Stimulated activated CD4-positive, alpha-beta T cell treated with anti-CD3 and anti-CD28 coated beads, TNF-alpha, amount 100 ng/mL, for 48 hours (primary cell): Measurements from ENCODE around the gene B3GALT5.

Experiments used
- DNase-seq, 3 donors: peaks; one replicate each; pipeline ENCODE4 v3.0.0-alpha.2; 2020; ENCODE audit warnings: low read depth in 3 of 3

The B3GALT5 gene

DNA sequence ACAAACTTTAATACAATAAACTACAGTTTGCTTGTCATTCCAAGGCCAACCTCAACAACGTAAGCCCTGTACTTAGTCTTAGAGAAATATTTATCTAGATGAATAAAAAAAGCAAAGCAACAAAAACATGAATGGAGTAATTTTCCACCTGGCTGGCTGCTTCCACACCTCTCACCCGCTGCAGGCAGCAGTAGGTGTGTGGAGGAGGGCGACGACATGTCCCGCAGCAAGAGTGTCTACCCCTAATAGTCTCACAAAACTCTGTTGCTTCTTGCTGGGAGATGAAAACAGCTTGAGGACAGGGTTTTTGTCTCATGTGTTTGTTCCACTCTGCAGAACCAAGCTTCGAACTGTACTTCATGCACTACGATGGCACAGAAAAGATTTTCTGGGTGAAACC, 83.5 kb downstream of the B3GALT5 start:
- no peak for DNase-seq

GRCh38 chr21:39696618-39697017, 83.9 kb downstream of the B3GALT5 start:
- no peak for DNase-seq

- DNase-seq = no peak
Measured at GRCh38 chr21:39700318-39700717, 87.6 kb downstream of the B3GALT5 start.

GRCh38 chr21:39703578-39703977, 90.8 kb downstream of the B3GALT5 start:
- no peak for DNase-seq

DNA sequence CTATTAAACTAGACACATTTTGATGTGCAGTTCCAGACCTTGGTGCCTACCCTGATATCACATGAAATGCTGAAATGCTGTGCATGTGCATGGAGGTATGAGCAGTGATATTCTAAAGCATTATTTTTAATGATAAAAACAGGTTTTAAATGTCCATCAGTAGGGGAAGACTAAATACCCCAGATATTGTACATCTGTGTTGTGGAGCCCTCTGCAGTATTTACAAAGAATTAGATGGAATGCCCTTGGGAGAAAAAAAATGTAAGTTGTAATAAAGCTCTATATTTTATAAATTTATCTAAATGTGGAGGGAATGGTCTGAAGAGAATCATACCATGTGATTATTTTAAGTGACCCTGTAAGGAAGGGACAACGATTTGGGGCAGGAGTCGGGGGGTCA, 93.1 kb downstream of the B3GALT5 start:
- no peak for DNase-seq

GRCh38 chr21:39707316-39707715, 94.6 kb downstream of the B3GALT5 start:
- DNase-seq = no peak

DNA sequence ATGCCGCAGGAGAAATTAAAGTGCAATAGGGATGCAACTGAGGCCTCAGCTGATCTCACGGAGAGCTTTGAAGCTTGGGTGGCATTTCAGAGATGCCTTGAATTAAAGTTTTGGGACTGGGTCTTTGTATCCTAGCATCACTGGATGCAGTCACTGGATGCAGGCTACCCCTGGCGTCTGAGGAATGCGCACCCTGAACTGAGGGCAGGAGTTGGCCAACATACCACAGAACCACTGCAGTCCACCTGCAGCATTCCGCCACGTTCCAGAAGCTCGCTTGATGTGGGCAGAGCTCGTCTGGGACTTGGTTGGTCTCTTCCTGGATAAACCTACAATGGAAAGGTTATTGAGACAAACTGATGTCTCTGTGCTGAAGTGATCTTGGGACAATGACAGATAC, 98.1 kb downstream of the B3GALT5 start:
- DNase-seq = no peak

DNA sequence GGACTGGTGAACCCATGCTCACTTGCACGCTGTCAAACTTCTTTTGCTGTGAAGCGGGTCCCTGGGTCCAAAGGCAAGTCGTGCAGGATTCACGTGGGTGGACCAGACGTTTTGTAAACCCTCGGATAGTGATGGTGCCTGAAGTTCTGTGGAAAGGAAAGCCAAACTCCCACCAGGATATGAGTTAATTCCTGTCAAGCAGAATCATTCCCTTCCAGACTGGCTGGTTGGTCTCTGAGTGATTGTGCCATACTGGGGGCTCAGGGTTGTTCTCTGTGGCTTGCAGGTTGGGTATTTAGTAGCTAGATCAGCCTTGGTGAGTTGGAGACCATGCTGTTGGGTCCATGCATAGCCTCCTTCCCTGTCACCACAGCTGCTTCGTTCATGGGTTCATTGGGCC, 99.5 kb downstream of the B3GALT5 start:
- no peak for DNase-seq

DNA sequence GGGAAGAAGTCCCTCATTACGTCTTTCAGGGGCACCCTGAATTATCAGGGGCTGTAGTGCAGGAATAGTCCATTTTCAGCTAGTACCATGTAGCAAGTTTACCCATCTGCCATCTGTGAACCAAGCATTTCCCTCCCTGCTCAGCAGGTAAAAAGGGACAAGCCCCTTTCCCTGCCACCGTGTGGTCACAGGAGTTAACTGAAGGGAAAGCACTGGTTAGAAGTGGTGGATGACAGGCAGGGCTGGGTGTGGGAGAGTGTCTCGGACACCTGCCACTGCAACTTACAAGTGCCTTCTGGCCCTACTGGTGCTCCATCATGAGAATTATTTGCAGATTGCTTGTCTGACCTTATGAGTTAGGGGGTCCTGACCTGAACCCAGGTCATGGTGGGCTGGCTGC, 100.2 kb downstream of the B3GALT5 start:
- DNase-seq = no peak

DNA sequence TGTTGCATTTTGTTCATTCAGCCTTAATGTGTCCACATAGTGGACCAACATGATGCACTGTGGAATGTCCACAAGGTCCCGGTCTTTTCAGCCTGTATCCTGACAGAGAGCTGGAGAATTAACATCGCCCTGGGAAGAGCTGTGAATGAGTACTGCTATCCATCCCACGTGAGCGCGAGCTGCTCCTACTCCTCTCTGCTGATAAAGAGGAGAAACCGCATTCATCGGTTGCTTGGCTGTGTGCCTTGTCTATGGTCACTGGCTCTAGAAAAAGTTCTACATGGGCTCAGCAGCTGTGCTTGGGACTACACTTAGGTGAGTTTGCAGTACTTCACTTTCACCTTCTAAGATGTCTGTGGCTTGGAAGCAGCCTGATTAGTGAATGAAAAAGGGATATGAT, 101.2 kb downstream of the B3GALT5 start:
- no peak for DNase-seq

- DNase-seq = no peak
Measured at GRCh38 chr21:39714331-39714730, 101.6 kb downstream of the B3GALT5 start.

GRCh38 chr21:39715804-39716397, 103.2 kb downstream of the B3GALT5 start:
- peak; percentile 2 to 11 (median 11) for DNase-seq

- no peak for DNase-seq
Measured at GRCh38 chr21:39720126-39720778, 107.5 kb downstream of the B3GALT5 start.

GRCh38 chr21:39721885-39722284, 109.1 kb downstream of the B3GALT5 start:
- no peak for DNase-seq
